ENCODE measurements around the gene VASP. TPM values are rescaled to one million over a fixed set of nuclear protein-coding genes. Genes with fewer than 3 reads are reported as not detected.

Gene VASP
- total and polyA plus RNA-seq, 2 of the 13 experiments (the other 11 are each of a cell fraction or from before 2014, with no cell fraction given) = 41.8 to 67.1 TPM

DNA sequence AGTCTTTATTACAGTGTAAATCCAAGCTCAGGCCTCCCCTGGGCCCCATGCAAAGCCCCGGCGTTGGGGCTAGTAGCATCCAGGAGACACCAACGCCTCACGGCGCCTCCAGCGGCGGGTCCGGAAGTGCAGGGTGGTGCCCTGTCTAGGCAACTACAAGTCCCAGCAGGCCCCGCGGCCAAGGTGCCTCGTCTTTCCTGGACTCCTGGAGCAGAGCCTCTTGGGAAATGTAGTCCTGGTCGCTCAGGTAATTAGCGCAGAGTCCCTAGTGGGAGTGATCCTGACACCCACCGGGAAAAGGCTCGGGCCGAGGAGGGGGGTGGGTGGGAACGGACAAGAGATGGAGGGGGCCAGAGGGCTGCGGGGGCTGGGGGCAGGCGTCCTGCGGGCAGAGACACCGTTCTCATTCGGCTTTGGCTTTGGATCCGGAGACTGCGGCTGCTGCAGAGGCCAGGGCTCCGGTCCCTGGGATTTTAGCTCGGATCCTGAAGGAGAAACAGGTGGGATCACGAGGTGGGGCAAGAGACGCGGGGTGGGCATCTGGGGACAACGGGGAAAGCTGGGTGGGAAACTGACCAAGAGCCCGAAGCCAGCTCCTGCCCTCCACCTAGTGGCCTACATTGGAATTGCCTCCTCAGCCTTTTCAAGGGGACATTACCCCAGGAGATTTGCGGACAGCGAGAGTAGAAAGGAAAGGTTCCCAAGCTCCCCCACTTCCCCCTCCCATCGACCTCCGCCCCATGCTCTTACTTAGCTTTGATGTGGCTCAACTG is 21.8 kb upstream of the VASP start (continued):
- TF ChIP-seq, protein P1, sequence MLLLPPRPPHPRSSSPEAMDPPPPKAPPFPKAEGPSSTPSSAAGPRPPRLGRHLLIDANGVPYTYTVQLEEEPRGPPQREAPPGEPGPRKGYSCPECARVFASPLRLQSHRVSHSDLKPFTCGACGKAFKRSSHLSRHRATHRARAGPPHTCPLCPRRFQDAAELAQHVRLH (CRISPR knock-in tag; IDR thresholded peaks at IDR 0.05; ENCODE audit: borderline replicate concordance, low read depth) = no peak
- TF ChIP-seq NONO (IDR thresholded peaks at IDR 0.05) = no peak
- TF ChIP-seq NONO (CRISPR knock-in tag; conservative IDR thresholded peaks at IDR 0.05) = no peak
- no peak for TF ChIP-seq RELA (CRISPR knock-in tag; IDR thresholded peaks at IDR 0.05)
- no peak for TF ChIP-seq RXRA (CRISPR knock-in tag; IDR thresholded peaks at IDR 0.05)
- TF ChIP-seq ZNF709 (CRISPR knock-in tag; IDR thresholded peaks at IDR 0.05) = no peak
- TF ChIP-seq PHF20 (CRISPR knock-in tag; IDR thresholded peaks at IDR 0.05) = no peak
- TF ChIP-seq, protein P2, sequence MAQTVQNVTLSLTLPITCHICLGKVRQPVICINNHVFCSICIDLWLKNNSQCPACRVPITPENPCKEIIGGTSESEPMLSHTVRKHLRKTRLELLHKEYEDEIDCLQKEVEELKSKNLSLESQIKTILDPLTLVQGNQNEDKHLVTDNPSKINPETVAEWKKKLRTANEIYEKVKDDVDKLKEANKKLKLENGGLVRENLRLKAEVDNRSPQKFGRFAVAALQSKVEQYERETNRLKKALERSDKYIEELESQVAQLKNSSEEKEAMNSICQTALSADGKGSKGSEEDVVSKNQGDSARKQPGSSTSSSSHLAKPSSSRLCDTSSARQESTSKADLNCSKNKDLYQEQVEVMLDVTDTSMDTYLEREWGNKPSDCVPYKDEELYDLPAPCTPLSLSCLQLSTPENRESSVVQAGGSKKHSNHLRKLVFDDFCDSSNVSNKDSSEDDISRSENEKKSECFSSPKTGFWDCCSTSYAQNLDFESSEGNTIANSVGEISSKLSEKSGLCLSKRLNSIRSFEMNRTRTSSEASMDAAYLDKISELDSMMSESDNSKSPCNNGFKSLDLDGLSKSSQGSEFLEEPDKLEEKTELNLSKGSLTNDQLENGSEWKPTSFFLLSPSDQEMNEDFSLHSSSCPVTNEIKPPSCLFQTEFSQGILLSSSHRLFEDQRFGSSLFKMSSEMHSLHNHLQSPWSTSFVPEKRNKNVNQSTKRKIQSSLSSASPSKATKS (CRISPR knock-in tag; IDR thresholded peaks at IDR 0.05) = no peak
- TF ChIP-seq ZNF562 (CRISPR knock-in tag; IDR thresholded peaks at IDR 0.05; ENCODE audit: borderline replicate concordance) = no peak
- no peak for TF ChIP-seq ZNF546 (CRISPR knock-in tag; conservative IDR thresholded peaks at IDR 0.05)
- TF ChIP-seq, protein P3, sequence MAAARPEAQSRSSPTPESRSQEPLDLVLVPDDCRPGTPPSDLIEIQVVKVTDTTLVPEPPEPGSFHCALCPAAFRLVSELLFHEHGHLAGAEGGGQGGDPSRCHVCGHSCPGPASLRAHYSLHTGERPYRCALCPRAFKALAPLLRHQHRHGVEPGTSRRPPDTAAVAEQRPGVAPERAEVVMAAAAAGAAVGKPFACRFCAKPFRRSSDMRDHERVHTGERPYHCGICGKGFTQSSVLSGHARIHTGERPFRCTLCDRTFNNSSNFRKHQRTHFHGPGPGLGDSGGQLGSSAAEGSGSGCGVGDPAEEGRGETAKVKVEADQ (CRISPR knock-in tag; IDR thresholded peaks at IDR 0.05; ENCODE audit: borderline replicate concordance) = no peak
- TF ChIP-seq, protein P4, sequence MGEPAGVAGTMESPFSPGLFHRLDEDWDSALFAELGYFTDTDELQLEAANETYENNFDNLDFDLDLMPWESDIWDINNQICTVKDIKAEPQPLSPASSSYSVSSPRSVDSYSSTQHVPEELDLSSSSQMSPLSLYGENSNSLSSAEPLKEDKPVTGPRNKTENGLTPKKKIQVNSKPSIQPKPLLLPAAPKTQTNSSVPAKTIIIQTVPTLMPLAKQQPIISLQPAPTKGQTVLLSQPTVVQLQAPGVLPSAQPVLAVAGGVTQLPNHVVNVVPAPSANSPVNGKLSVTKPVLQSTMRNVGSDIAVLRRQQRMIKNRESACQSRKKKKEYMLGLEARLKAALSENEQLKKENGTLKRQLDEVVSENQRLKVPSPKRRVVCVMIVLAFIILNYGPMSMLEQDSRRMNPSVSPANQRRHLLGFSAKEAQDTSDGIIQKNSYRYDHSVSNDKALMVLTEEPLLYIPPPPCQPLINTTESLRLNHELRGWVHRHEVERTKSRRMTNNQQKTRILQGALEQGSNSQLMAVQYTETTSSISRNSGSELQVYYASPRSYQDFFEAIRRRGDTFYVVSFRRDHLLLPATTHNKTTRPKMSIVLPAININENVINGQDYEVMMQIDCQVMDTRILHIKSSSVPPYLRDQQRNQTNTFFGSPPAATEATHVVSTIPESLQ (CRISPR knock-in tag; conservative IDR thresholded peaks at IDR 0.05) = no peak
- no peak for TF ChIP-seq ZNF354B (CRISPR knock-in tag; IDR thresholded peaks at IDR 0.05)
- TF ChIP-seq GABPB1 (CRISPR knock-in tag; IDR thresholded peaks at IDR 0.05) = peak; percentile 94
- TF ChIP-seq ZFP37 (CRISPR knock-in tag; IDR thresholded peaks at IDR 0.05; ENCODE audit: borderline replicate concordance) = no peak
- TF ChIP-seq KLF15 (CRISPR knock-in tag; IDR thresholded peaks at IDR 0.05; ENCODE audit: borderline replicate concordance) = no peak
- TF ChIP-seq, protein P5, sequence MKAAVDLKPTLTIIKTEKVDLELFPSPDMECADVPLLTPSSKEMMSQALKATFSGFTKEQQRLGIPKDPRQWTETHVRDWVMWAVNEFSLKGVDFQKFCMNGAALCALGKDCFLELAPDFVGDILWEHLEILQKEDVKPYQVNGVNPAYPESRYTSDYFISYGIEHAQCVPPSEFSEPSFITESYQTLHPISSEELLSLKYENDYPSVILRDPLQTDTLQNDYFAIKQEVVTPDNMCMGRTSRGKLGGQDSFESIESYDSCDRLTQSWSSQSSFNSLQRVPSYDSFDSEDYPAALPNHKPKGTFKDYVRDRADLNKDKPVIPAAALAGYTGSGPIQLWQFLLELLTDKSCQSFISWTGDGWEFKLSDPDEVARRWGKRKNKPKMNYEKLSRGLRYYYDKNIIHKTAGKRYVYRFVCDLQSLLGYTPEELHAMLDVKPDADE (CRISPR knock-in tag; IDR thresholded peaks at IDR 0.05) = no peak
- TF ChIP-seq SETDB1 (CRISPR knock-in tag; IDR thresholded peaks at IDR 0.05; ENCODE audit: borderline replicate concordance) = no peak
- TF ChIP-seq PAWR (CRISPR knock-in tag; IDR thresholded peaks at IDR 0.05; ENCODE audit: borderline replicate concordance) = no peak
